Endodermal cell (in vitro differentiated cells): ENCODE data around the gene KRT83. TPM values are rescaled to one million over a fixed set of nuclear protein-coding genes. Genes with fewer than 3 reads are reported as not detected.

Source experiments
- DNase-seq: peaks from one replicate; pipeline ENCODE4 v3.0.0-alpha.2; 2017
- H3K27ac ChIP-seq: 2 replicates; pipeline ENCODE4 v1.5.1; 2013; ENCODE audit warnings: mild to moderate bottlenecking, low read depth, low read length, moderate library complexity
- H3K27me3 ChIP-seq: 2 replicates; pipeline ENCODE4 v1.6.1; 2013; ENCODE audit warnings: mild to moderate bottlenecking, low read length, moderate library complexity; ENCODE audit not compliant: insufficient read depth, control insufficient read depth, poor library complexity, severe bottlenecking
- H3K36me3 ChIP-seq: 2 replicates; pipeline ENCODE4 v1.7.0; 2013; ENCODE audit warnings: mild to moderate bottlenecking, low read length, moderate library complexity; ENCODE audit not compliant: control insufficient read depth, insufficient read depth
- H3K4me1 ChIP-seq: one replicate; pipeline ENCODE4 v1.7.0; 2013; ENCODE audit warnings: low read length; ENCODE audit not compliant: control insufficient read depth, insufficient read depth
- H3K4me3 ChIP-seq: 2 replicates; pipeline ENCODE4 v1.5.1; 2013; ENCODE audit warnings: mild to moderate bottlenecking, low read length, moderate library complexity
- H3K9ac ChIP-seq: 2 replicates; pipeline ENCODE4 v1.6.1; 2013; ENCODE audit warnings: mild to moderate bottlenecking, low read length, moderate library complexity; ENCODE audit not compliant: poor library complexity, severe bottlenecking; ENCODE audit errors: extremely low read depth
- H3K9me3 ChIP-seq: 2 replicates; pipeline ENCODE4 v1.6.1; 2013; ENCODE audit warnings: mild to moderate bottlenecking, low read length, moderate library complexity; ENCODE audit not compliant: control insufficient read depth
- H3K27ac Mint-ChIP-seq: 2 replicates; pipeline ENCODE4 v1.8.0; 2020; ENCODE audit warnings: mixed read lengths
- H3K27me3 Mint-ChIP-seq: 2 replicates; pipeline ENCODE4 v1.8.0; 2021; ENCODE audit warnings: mild to moderate bottlenecking, mixed read lengths; ENCODE audit not compliant: insufficient read depth
- H3K36me3 Mint-ChIP-seq: 2 replicates; pipeline ENCODE4 v1.8.0; 2020; ENCODE audit warnings: low read depth, mixed read lengths
- H3K4me1 Mint-ChIP-seq: 2 replicates; pipeline ENCODE4 v1.8.0; 2020; ENCODE audit warnings: mixed read lengths
- H3K4me3 Mint-ChIP-seq: 2 replicates; pipeline ENCODE4 v1.8.0; 2020; ENCODE audit warnings: mild to moderate bottlenecking, moderate library complexity, mixed read lengths
- H3K9me3 Mint-ChIP-seq: 2 replicates; pipeline ENCODE4 v1.8.0; 2020; ENCODE audit warnings: mild to moderate bottlenecking, mixed read lengths
- CTCF ChIP-seq: fragments of 200-600 bp; sonication (generic); conservative IDR thresholded peaks from 2 replicates; pipeline ENCODE4 v1.5.0; 2021; ENCODE audit warnings: antibody characterized with exemption, mild to moderate bottlenecking
- WGBS, 2 experiments: methylation state at CpG; one replicate each; pipeline versions ENCODE4 v1.1.5 to v1.1.7; 2013; ENCODE audit warnings: missing lambda C conversion rate in 2 of 2, mixed read lengths in 1 of 2; ENCODE audit not compliant: insufficient coverage in 1 of 2, insufficient read length in 1 of 2; 5-methylcytosine and 5-hydroxymethylcytosine counted together
- total RNA-seq, 2 donors: library from RNA; stranded (reverse); fragmentation: NEBNext Ultra II Directional in 1 of 2; extraction: Animal tissue kit (Norgen Biotek cat#: 25700) in 1 of 2; gene quantifications; 2 replicates in 1 of 2; 3 replicates in 1 of 2; pipeline ENCODE4 v1.2.1, GENCODE V29; 2021

KRT83 gene
- total RNA-seq, 2 donors from 2014 or later = not detected

GRCh38 chr12:52327052-52327829, 6.0 kb upstream of the KRT83 start:
- Mint-ChIP-seq H3K36me3 (no peaks in the 10 kb centered on the region), H3K4me1 (no peaks in the 10 kb centered on the region), H3K4me3 (no peak overlapping the region), H3K9me3 (no peaks in the 10 kb centered on the region), H3K27ac (no peak overlapping the region), H3K27me3 (peaks cover 11% of the 10 kb centered on the region)
- 42 to 51% methylated on average over 9 to 11 of the region's 11 CpGs for WGBS, 2 experiments
- H3K4me1 ChIP-seq = no peaks in the 10 kb centered on the region
- peak; percentile 94 for TF ChIP-seq CTCF
- H3K9ac ChIP-seq = no peak overlapping the region
- no peak overlapping the region for H3K4me3 ChIP-seq
- DNase-seq = peak; percentile 96
- H3K9me3 ChIP-seq = no peaks in the 10 kb centered on the region
- H3K27ac ChIP-seq = no peak overlapping the region
- peaks cover 9% of the 10 kb centered on the region for H3K27me3 ChIP-seq
- H3K36me3 ChIP-seq = no peaks in the 10 kb centered on the region

- H3K4me1 ChIP-seq = no peaks in the 10 kb centered on the region
- peaks cover 16% of the 10 kb centered on the region for H3K27me3 Mint-ChIP-seq
- H3K4me1 Mint-ChIP-seq = no peaks in the 10 kb centered on the region
- no peak overlapping the region for H3K9ac ChIP-seq
- no peak overlapping the region for H3K4me3 Mint-ChIP-seq
- peaks cover 18% of the 10 kb centered on the region for H3K27me3 ChIP-seq
- no peaks in the 10 kb centered on the region for H3K36me3 ChIP-seq
- no peak for DNase-seq
- TF ChIP-seq CTCF = no peak
- no peaks in the 10 kb centered on the region for H3K9me3 Mint-ChIP-seq
- H3K4me3 ChIP-seq = no peak overlapping the region
- no peak overlapping the region for H3K27ac ChIP-seq
- no peak overlapping the region for H3K27ac Mint-ChIP-seq
- WGBS, 2 experiments = 83 to 97% methylated on average over 3 of the region's 3 CpGs
- no peaks in the 10 kb centered on the region for H3K9me3 ChIP-seq
- no peaks in the 10 kb centered on the region for H3K36me3 Mint-ChIP-seq
Measured at GRCh38 chr12:52324153-52324444, 2.9 kb upstream of the KRT83 start.

GRCh38 chr12:52323416-52324152, 2.4 kb upstream of the KRT83 start:
- H3K4me3 Mint-ChIP-seq = no peak overlapping the region
- H3K4me1 ChIP-seq = no peaks in the 10 kb centered on the region
- no peaks in the 10 kb centered on the region for H3K36me3 Mint-ChIP-seq
- 90% methylated on average over 6 to 10 of the region's 10 CpGs for WGBS, 2 experiments
- no peak for TF ChIP-seq CTCF
- no peaks in the 10 kb centered on the region for H3K4me1 Mint-ChIP-seq
- H3K36me3 ChIP-seq = no peaks in the 10 kb centered on the region
- peaks cover 18% of the 10 kb centered on the region for H3K27me3 ChIP-seq
- H3K4me3 ChIP-seq = no peak overlapping the region
- H3K27ac ChIP-seq = no peak overlapping the region
- DNase-seq = no peak
- no peaks in the 10 kb centered on the region for H3K9me3 ChIP-seq
- peaks cover 16% of the 10 kb centered on the region for H3K27me3 Mint-ChIP-seq
- no peak overlapping the region for H3K27ac Mint-ChIP-seq
- H3K9me3 Mint-ChIP-seq = no peaks in the 10 kb centered on the region
- H3K9ac ChIP-seq = no peak overlapping the region
